ENCODE data around the gene LRRC2. TPM values are rescaled to one million over a fixed set of nuclear protein-coding genes. Genes with fewer than 3 reads are reported as not detected.
"Not testable (repeated sequence)": the region's sequence is repeated elsewhere in the genome, so short reads cannot be mapped to it uniquely, and the experiment has no call there.

LRRC2 gene
- total and polyA plus RNA-seq, 2 donors (not counting 1 experiment from before 2014, with no cell fraction given): 3.8 to 6.0 TPM

DNA sequence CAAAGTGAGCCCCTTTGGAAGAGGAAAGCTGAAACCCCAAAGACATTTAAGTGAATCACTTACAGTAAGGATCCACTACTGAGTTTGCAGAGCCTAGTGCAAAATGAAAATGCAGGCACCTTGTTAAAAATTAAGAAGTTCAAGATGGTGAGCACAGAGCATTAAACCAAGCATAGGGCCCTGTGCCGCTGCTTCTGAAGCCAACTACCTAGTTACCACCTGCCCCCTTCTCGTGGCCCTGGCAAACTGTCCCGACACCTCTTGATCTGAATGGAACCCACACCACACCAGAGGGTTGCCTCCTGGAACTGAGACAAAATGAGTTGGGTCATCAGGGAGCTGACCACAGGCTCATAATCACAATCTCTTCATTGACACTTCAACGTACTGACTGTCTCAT lies 25.6 kb downstream of the LRRC2 start:
- no peaks in the 10 kb centered on the region for H3K9me3 ChIP-seq (ENCODE audit: control insufficient read depth, insufficient read depth, low read depth, low read length)
- no peak overlapping the region for H2AFZ ChIP-seq (ENCODE audit: low read length)
- H3K36me3 ChIP-seq (ENCODE audit: control insufficient read depth, insufficient read depth, low read length): no peaks in the 10 kb centered on the region
- H3K4me2 ChIP-seq (ENCODE audit: extremely low read depth, insufficient read depth, low read length): no peak overlapping the region
- no peaks in the 10 kb centered on the region for H3K27me3 ChIP-seq (ENCODE audit: control insufficient read depth, insufficient read depth, low read length)
- no peak overlapping the region for H3K9ac ChIP-seq (ENCODE audit: insufficient read depth, low read length)
- no peak for TF ChIP-seq EZH2 (IDR thresholded peaks at IDR 0.05; ENCODE audit: low read length, missing control alignments)
- TF ChIP-seq, protein P1, sequence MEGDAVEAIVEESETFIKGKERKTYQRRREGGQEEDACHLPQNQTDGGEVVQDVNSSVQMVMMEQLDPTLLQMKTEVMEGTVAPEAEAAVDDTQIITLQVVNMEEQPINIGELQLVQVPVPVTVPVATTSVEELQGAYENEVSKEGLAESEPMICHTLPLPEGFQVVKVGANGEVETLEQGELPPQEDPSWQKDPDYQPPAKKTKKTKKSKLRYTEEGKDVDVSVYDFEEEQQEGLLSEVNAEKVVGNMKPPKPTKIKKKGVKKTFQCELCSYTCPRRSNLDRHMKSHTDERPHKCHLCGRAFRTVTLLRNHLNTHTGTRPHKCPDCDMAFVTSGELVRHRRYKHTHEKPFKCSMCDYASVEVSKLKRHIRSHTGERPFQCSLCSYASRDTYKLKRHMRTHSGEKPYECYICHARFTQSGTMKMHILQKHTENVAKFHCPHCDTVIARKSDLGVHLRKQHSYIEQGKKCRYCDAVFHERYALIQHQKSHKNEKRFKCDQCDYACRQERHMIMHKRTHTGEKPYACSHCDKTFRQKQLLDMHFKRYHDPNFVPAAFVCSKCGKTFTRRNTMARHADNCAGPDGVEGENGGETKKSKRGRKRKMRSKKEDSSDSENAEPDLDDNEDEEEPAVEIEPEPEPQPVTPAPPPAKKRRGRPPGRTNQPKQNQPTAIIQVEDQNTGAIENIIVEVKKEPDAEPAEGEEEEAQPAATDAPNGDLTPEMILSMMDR (conservative IDR thresholded peaks at IDR 0.05 in 1 of 2, IDR thresholded peaks at IDR 0.05 in 1 of 2; ENCODE audit: low read depth in 1 of 2, low read length in 2 of 2): no peak
- no peaks in the 10 kb centered on the region for H3K4me1 ChIP-seq (ENCODE audit: control insufficient read depth, extremely low read depth, insufficient read depth, low read length)
- no peaks in the 10 kb centered on the region for H4K20me1 ChIP-seq (ENCODE audit: control insufficient read depth, extremely low read depth, insufficient read depth, low read length)
- no peaks in the 10 kb centered on the region for H3K79me2 ChIP-seq (ENCODE audit: control insufficient read depth, insufficient read depth, low read length)
- DNase-seq (ENCODE audit: low read depth in 2 of 2): no peak
- H3K4me3 ChIP-seq (replicated peaks in 1 of 4; ENCODE audit: control extremely low read depth in 1 of 4, insufficient read depth in 1 of 4, low read depth in 3 of 4, low read length in 4 of 4): no peak overlapping the region
- no peak overlapping the region for H3K27ac ChIP-seq (ENCODE audit: insufficient read depth, low read length)

DNA sequence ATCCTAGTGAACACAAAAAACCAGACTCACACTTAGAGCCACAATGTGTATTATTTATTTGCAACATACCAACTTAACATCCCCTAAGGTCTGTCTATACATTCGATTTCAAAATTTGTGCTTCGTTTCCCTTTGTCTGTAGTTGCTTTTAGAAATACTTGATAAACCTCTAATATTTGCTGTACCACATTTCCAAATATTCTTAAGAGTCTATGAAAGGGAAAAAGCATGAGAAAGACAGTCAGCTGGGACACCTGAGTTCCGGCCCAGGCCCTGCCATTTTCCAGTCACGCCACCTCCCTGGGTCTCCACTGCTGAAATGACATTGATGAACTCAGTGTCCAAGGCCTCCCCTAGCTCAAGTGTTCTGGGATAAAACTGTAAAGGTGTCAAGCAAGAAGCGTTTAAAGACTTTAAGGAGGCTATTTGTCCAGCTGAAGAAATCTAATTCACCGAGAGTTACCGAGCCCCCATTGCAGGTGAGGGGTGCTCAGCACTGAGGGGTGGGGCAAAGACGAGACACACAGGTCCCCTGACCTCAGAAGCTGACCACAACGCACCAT lies 26.6 kb downstream of the LRRC2 start:
- Histone ChIP-seq H3K36me3 (ENCODE audit: control insufficient read depth, insufficient read depth, low read length) (no peaks in the 10 kb centered on the region), H2AFZ (ENCODE audit: low read length) (no peak overlapping the region), H3K9ac (ENCODE audit: insufficient read depth, low read length) (no peak overlapping the region), H3K4me2 (ENCODE audit: extremely low read depth, insufficient read depth, low read length) (no peak overlapping the region), H3K79me2 (ENCODE audit: control insufficient read depth, insufficient read depth, low read length) (no peaks in the 10 kb centered on the region), H3K4me3 (replicated peaks in 1 of 4; ENCODE audit: control extremely low read depth in 1 of 4, insufficient read depth in 1 of 4, low read depth in 3 of 4, low read length in 4 of 4) (no peak overlapping the region), H3K27ac (ENCODE audit: insufficient read depth, low read length) (no peak overlapping the region), H3K27me3 (ENCODE audit: control insufficient read depth, insufficient read depth, low read length) (no peaks in the 10 kb centered on the region), H3K4me1 (ENCODE audit: control insufficient read depth, extremely low read depth, insufficient read depth, low read length) (no peaks in the 10 kb centered on the region), H3K9me3 (ENCODE audit: control insufficient read depth, insufficient read depth, low read depth, low read length) (no peaks in the 10 kb centered on the region), H4K20me1 (ENCODE audit: control insufficient read depth, extremely low read depth, insufficient read depth, low read length) (no peaks in the 10 kb centered on the region)
- no peak for TF ChIP-seq EZH2 (IDR thresholded peaks at IDR 0.05; ENCODE audit: low read length, missing control alignments)
- TF ChIP-seq, protein P1 (conservative IDR thresholded peaks at IDR 0.05 in 1 of 2, IDR thresholded peaks at IDR 0.05 in 1 of 2; ENCODE audit: low read depth in 1 of 2, low read length in 2 of 2): no peak
- DNase-seq (ENCODE audit: low read depth in 2 of 2): no peak

DNA sequence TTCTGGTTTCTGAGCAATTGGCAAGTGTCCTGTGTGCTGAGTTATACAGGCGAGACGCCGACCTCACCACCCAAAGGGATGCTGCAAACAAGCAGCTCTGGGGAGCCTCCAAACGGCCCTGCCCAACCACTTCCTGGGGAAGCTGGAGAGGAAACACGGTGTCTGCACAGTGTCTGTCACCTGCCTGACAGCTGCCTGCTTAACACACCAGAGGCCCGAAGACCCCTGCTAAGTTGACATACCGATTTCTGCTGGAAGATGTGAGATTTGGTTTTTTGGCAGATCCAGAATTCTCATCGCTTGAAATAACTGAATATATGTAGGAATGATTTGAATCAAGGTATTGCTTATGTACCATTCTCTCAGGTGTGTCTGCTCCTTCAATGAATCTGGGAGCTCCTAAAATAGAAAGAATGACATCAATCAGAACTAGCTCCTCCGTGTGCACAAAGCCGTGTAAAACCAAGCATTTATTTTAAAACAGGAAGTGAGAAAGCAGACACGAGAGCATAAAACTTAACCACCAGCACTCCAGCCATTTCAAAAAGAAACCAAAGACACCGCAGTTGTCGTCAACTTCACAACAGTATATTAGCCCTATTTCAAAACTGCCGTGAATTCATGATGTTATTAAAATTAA lies 27.2 kb downstream of the LRRC2 start:
- Histone ChIP-seq H3K36me3 (ENCODE audit: control insufficient read depth, insufficient read depth, low read length) (no peaks in the 10 kb centered on the region), H3K9ac (ENCODE audit: insufficient read depth, low read length) (no peak overlapping the region), H3K4me2 (ENCODE audit: extremely low read depth, insufficient read depth, low read length) (no peak overlapping the region), H3K4me3 (replicated peaks in 1 of 4; ENCODE audit: control extremely low read depth in 1 of 4, insufficient read depth in 1 of 4, low read depth in 3 of 4, low read length in 4 of 4) (no peak overlapping the region), H4K20me1 (ENCODE audit: control insufficient read depth, extremely low read depth, insufficient read depth, low read length) (no peaks in the 10 kb centered on the region), H3K9me3 (ENCODE audit: control insufficient read depth, insufficient read depth, low read depth, low read length) (no peaks in the 10 kb centered on the region), H3K27me3 (ENCODE audit: control insufficient read depth, insufficient read depth, low read length) (no peaks in the 10 kb centered on the region), H3K4me1 (ENCODE audit: control insufficient read depth, extremely low read depth, insufficient read depth, low read length) (no peaks in the 10 kb centered on the region), H3K27ac (ENCODE audit: insufficient read depth, low read length) (no peak overlapping the region), H2AFZ (ENCODE audit: low read length) (no peak overlapping the region), H3K79me2 (ENCODE audit: control insufficient read depth, insufficient read depth, low read length) (no peaks in the 10 kb centered on the region)
- TF ChIP-seq EZH2 (IDR thresholded peaks at IDR 0.05; ENCODE audit: low read length, missing control alignments): no peak
- TF ChIP-seq, protein P1 (conservative IDR thresholded peaks at IDR 0.05 in 1 of 2, IDR thresholded peaks at IDR 0.05 in 1 of 2; ENCODE audit: low read depth in 1 of 2, low read length in 2 of 2): no peak
- peak; percentile 63 to 77 for DNase-seq (ENCODE audit: low read depth in 2 of 2)

DNA sequence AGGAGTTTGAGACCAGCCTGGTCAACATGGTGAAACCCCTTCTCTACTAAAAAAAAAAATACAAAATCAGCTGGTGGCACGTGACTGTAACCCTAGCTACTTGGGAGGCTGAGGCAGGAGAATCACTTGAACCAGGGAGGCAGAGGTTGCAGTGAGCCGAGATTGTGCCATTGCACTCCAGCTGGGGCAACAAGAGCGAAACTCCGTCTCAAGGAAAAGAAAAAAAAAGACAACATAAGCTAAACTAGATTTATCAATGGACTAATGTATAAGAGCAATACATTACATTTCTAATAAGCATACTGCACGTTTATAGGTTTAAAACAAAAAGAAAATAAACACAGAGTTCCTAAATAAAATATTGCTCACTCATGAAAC lies 27.7 kb downstream of the LRRC2 start:
- H3K4me1 ChIP-seq (ENCODE audit: control insufficient read depth, extremely low read depth, insufficient read depth, low read length); DNase-seq (ENCODE audit: low read depth in 2 of 2); H3K9me3 ChIP-seq (ENCODE audit: control insufficient read depth, insufficient read depth, low read depth, low read length); H4K20me1 ChIP-seq (ENCODE audit: control insufficient read depth, extremely low read depth, insufficient read depth, low read length); H3K79me2 ChIP-seq (ENCODE audit: control insufficient read depth, insufficient read depth, low read length); H3K27me3 ChIP-seq (ENCODE audit: control insufficient read depth, insufficient read depth, low read length); H3K4me2 ChIP-seq (ENCODE audit: extremely low read depth, insufficient read depth, low read length); H3K9ac ChIP-seq (ENCODE audit: insufficient read depth, low read length); H2AFZ ChIP-seq (ENCODE audit: low read length); H3K27ac ChIP-seq (ENCODE audit: insufficient read depth, low read length); H3K36me3 ChIP-seq (ENCODE audit: control insufficient read depth, insufficient read depth, low read length); H3K4me3 ChIP-seq (replicated peaks in 1 of 4; ENCODE audit: control extremely low read depth in 1 of 4, insufficient read depth in 1 of 4, low read depth in 3 of 4, low read length in 4 of 4): not testable (repeated sequence)
